Small intestine (tissue), 16 donors: ENCODE data around the gene KNSTRN. TPM values are rescaled to one million over a fixed set of nuclear protein-coding genes. Genes with fewer than 3 reads are reported as not detected.

ENCODE experiments used
- DNase-seq, 2 donors: peaks; one replicate each; pipeline versions ENCODE4 v3.0.0 to v3.0.0-alpha.2; 2013
- FAIRE-seq: peaks from 2 replicates; lab custom pipeline; 2012; peaks lifted over from hg19 to GRCh38; lab: Jason Lieb, UNC
- H3K27ac ChIP-seq, 3 donors: one replicate each; pipeline ENCODE4 v1.5.1; 2013; ENCODE audit warnings: low read length in 2 of 3, mild to moderate bottlenecking in 2 of 3, control low read depth in 1 of 3, inconsistent platforms in 1 of 3, low read depth in 1 of 3, moderate library complexity in 1 of 3
- H3K27me3 ChIP-seq, 3 donors: one replicate each; pipeline ENCODE4 v1.6.1; 2013; ENCODE audit warnings: low read length in 3 of 3, inconsistent platforms in 1 of 3; ENCODE audit not compliant: control insufficient read depth in 3 of 3, insufficient read depth in 3 of 3
- H3K36me3 ChIP-seq, 3 donors: one replicate each; pipeline ENCODE4 v1.6.1; 2013; ENCODE audit warnings: low read length in 3 of 3, inconsistent platforms in 1 of 3, low read depth in 1 of 3, mild to moderate bottlenecking in 1 of 3, moderate library complexity in 1 of 3; ENCODE audit not compliant: control insufficient read depth in 3 of 3, insufficient read depth in 2 of 3
- H3K4me1 ChIP-seq, 3 donors: one replicate each; pipeline ENCODE4 v1.6.1; 2013; ENCODE audit warnings: low read length in 2 of 3, inconsistent platforms in 1 of 3, low read depth in 1 of 3, mild to moderate bottlenecking in 1 of 3, moderate library complexity in 1 of 3; ENCODE audit not compliant: control insufficient read depth in 3 of 3, insufficient read depth in 2 of 3
- H3K4me3 ChIP-seq, 3 donors: one replicate each; pipeline ENCODE4 v1.5.1; 2013; ENCODE audit warnings: low read length in 3 of 3, control low read depth in 1 of 3, inconsistent platforms in 1 of 3, low read depth in 1 of 3, mild to moderate bottlenecking in 1 of 3, moderate library complexity in 1 of 3
- H3K9me3 ChIP-seq, 2 donors: one replicate each; pipeline ENCODE4 v1.6.1; 2013; ENCODE audit warnings: low read depth in 1 of 2, low read length in 1 of 2; ENCODE audit not compliant: control insufficient read depth in 2 of 2, insufficient read depth in 1 of 2
- WGBS, 3 donors: extraction: QIAGEN DNeasy Blood & Tissue Kit; methylation state at CpG; one replicate each; pipeline ENCODE4 v1.1.7; 2013; 5-methylcytosine and 5-hydroxymethylcytosine counted together
- long read RNA-seq, 10 donors: transcript quantifications; one replicate each; lab custom pipeline, GENCODE V29; 2026
- polyA plus RNA-seq, 4 donors: library from polyadenylated mRNA; stranded (reverse) in 3 of 4; unstranded in 1 of 4; fragments of 200-250 nt in 3 of 4; fragments of 120-200 nt in 1 of 4; gene quantifications; one replicate each; pipeline versions ENCODE4 v1.2.1 to v1.2.3, GENCODE V29; 2013
- donor health status: healthy with polysubstance abuse.
- donor health status: control.
- donor health status: control.
- donor health status: Bipolar disorder and iron deficiency.
- donor health status: healthy.

The KNSTRN gene, protein sequence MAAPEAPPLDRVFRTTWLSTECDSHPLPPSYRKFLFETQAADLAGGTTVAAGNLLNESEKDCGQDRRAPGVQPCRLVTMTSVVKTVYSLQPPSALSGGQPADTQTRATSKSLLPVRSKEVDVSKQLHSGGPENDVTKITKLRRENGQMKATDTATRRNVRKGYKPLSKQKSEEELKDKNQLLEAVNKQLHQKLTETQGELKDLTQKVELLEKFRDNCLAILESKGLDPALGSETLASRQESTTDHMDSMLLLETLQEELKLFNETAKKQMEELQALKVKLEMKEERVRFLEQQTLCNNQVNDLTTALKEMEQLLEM
- 10 to 100 TPM in 2 of 4 donors, 1 to 10 TPM in 2; 4.1 to 24.3 (median 12.9) TPM for polyA plus RNA-seq
- long read RNA-seq, donor 1, result 0 reads
- long read RNA-seq, donor 2, partial matches to known transcripts, result 0 of 2 reads
- long read RNA-seq, donor 2, other reads (novel, unspliced or antisense), result 0 of 2 reads
- long read RNA-seq, donor 3, partial matches to known transcripts, result 0 of 3 reads
- long read RNA-seq, donor 3, other reads (novel, unspliced or antisense), result 0 of 3 reads
- long read RNA-seq, donor 4, result 0 reads
- long read RNA-seq, donor 5, partial matches to known transcripts, result 0 of 2 reads
- long read RNA-seq, donor 5, other reads (novel, unspliced or antisense), result 0 of 2 reads
- long read RNA-seq, donor 6, transcript KNSTRN-201 (9 exons, 1,714 nt), result major isoform, 7 of 9 reads
- long read RNA-seq, donor 6, partial matches to known transcripts, result 0 of 9 reads
- long read RNA-seq, donor 6, other reads (novel, unspliced or antisense), result 0 of 9 reads
- long read RNA-seq, donor 7, transcript KNSTRN-201 (9 exons, 1,714 nt), result major isoform, 22 of 26 reads
- long read RNA-seq, donor 7, partial matches to known transcripts, result 0 of 26 reads
- long read RNA-seq, donor 7, other reads (novel, unspliced or antisense), result 0 of 26 reads
- long read RNA-seq, donor 8, partial matches to known transcripts, result 0 of 4 reads
- long read RNA-seq, donor 8, other reads (novel, unspliced or antisense), result 0 of 4 reads
- long read RNA-seq, donor 9, partial matches to known transcripts, result 0 of 1 reads
- long read RNA-seq, donor 9, other reads (novel, unspliced or antisense), result 0 of 1 reads
- long read RNA-seq, donor 10, transcript KNSTRN-201 (9 exons, 1,714 nt), result major isoform, 7 of 7 reads
- long read RNA-seq, donor 10, partial matches to known transcripts, result 0 of 7 reads
- long read RNA-seq, donor 10, other reads (novel, unspliced or antisense), result 0 of 7 reads

DNA sequence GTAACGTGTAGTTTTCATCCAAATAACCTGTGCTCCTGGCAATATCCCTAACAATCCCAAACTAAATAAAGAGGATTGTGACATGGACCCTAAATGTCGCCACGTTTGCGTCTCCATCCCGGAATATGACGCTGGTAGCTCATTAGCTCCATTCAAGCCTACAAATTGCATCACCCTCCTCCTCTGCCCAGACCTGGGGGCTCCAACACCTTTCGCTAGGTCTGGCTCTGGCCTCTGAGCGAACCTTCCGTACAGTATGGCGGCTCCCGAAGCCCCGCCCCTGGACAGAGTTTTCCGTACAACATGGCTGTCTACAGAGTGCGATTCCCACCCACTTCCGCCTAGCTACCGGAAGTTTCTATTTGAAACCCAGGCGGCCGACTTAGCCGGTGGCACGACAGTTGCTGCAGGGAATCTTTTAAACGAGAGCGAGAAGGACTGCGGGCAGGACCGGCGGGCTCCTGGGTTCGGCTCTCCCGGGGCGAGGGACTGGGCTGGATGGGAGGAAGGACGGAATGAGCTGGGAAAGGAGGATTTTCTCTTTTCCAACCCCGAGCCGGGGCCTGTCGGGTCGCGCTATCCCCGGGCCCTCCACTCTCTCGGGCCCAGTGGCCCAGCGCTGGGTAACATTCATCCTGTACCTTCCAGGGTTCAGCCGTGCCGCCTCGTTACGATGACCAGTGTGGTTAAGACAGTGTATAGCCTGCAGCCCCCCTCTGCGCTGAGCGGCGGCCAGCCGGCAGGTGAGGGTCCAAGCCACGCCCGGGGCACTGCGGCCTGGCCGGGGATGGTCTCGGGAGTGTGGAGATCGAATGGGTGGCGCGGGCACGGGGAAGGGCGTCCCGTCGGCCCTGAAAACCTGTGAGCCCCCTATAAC lies at the start of gene KNSTRN:
Gene KNSTRN (plus strand): TSS at position 142 of the 877 bp plus-strand sequence. CDS start 115 bp downstream, at position 257.
- Histone ChIP-seq H3K27me3 (no peaks in the 10 kb centered on the region), H3K36me3 (peaks cover 0 to 11% (median 0%) of the 10 kb centered on the region in 3 donors), H3K4me1 (peaks cover 2 to 8% (median 2%) of the 10 kb centered on the region in 3 donors), H3K4me3 (peak within 1 kb of the TSS; percentile 74 to 92 (median 91)), H3K27ac (peak within 1 kb of the TSS in 1 of 3 donors; percentile 28), H3K9me3 (no peaks in the 10 kb centered on the region)
- FAIRE-seq (no peak), DNase-seq (peak; percentile 94 to 95)
- WGBS, 3 donors, result 5 to 6% (median 5%) methylated on average over 55 to 57 of the region's 57 CpGs

DNA sequence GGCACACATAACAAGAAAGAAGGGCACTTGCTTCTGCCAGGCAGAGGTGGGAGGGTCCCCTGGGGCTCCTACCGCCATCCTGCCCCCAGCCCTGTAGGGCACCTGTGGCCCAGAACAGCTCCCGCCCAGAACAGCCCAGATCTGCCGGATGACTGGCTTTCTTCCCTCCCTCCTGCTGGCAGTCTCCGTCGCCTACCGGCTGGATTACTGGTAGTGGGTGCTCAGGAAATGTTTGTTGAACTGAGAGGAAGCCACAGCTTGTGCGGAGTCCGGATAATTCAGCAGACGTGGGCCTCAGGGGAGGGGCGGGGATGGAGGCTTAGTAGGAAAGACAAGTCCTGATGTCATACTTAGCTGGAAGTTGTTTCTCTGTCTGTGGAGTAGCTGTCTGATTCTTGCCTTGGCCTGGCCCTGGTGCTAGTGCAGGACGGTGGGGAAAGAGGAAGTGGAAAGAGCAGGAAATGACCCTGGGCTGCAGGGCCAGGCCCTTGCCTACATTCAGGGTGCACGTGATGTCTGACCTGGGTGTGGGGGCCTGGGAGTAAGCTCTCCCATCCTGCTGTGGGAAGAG lies 48.5 kb upstream of the KNSTRN start:
- H3K4me3 ChIP-seq, result no peak overlapping the region
- no peaks in the 10 kb centered on the region for H3K27me3 ChIP-seq
- no peaks in the 10 kb centered on the region for H3K9me3 ChIP-seq
- no peak for FAIRE-seq
- peak overlapping the region; percentile 45 to 80 (median 51) for H3K27ac ChIP-seq
- peak in 1 of 2 donors; percentile 50 for DNase-seq
- H3K36me3 ChIP-seq, result peaks cover 0 to 11% (median 0%) of the 10 kb centered on the region in 3 donors
- 33 to 76% (median 60%) methylated on average over 9 to 12 of the region's 12 CpGs for WGBS, 3 donors
- peaks cover 2 to 56% (median 5%) of the 10 kb centered on the region in 3 donors for H3K4me1 ChIP-seq

DNA sequence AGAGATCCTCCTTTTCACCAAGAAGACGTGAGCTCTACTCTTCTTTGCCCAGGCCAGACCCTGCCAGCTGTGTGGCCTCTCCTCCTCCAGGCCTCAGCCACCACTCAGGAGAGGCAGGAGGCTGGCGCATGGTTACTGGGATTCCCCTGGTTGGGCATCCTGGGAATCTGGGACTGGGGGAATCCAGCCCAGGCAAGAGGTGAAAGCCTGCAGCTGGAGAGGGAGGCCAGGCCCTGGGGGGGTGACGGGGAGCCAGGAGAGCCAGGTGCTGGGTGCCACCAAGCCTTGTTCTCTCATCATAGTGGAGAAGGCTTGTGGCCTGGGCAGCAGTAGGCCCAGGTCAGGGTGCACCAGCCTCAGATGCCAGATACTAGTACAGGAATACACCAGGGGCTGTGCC lies 48.0 kb upstream of the KNSTRN start:
- DNase-seq (no peak), FAIRE-seq (no peak)
- peaks cover 3 to 60% (median 5%) of the 10 kb centered on the region in 3 donors for H3K4me1 ChIP-seq

DNA sequence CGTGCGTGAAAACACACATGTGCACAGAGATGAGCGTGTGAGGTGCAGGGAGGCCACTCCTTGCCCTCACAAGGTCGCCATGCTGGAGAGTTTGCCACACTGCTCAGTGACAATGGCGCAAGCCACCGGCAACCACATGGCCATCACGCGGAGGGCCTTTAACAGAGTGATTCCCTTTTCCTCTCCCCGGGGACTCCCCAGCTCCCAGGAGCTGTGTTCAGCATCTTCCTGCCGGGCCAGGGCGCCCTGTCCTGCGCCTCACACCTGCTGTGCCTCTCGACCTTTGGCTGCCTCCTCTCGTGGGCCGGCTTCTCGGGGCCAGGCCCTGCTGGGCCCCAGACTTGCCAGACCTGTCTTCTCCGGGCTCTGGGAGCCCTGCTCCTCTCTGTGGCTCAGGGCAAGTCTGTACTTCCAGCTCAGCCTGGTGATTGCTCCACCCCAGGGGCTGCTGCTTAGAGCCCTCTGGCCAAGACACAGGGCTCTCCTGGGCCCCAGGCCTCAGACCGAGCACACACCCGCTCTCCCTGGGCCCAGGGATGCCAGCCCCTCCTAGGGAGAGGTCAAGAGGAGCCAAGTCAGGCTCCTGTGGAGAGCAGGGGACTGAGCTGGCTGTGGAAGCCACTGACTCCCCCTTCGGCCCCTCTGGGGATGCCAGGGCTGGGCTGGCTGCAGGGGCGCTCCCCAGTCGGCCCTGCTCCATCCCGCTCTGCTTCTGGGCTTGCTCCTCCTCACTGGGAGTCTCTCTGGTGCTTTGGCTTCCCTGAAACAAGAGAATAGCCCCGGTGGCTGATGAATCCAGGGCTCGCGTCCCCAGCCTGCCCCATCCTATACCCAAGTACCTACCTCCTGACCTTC lies 47.4 kb upstream of the KNSTRN start:
- H3K27ac ChIP-seq, result peak overlapping the region in 2 of 3 donors; percentile 45 to 80
- WGBS, 3 donors, result 64 to 74% (median 65%) methylated on average over 25 to 26 of the region's 26 CpGs
- H3K27me3 ChIP-seq, result no peaks in the 10 kb centered on the region
- peaks cover 0 to 11% (median 0%) of the 10 kb centered on the region in 3 donors for H3K36me3 ChIP-seq
- FAIRE-seq (no peak), DNase-seq (peak; percentile 44 to 80)
- no peak overlapping the region for H3K4me3 ChIP-seq
- peaks cover 5 to 64% (median 9%) of the 10 kb centered on the region in 3 donors for H3K4me1 ChIP-seq
- H3K9me3 ChIP-seq, result no peaks in the 10 kb centered on the region

More for the DNA sequence above, 48.0 kb upstream of the KNSTRN start:
- Histone ChIP-seq H3K27me3 (no peaks in the 10 kb centered on the region), H3K9me3 (no peaks in the 10 kb centered on the region), H3K27ac (peak overlapping the region in 2 of 3 donors; percentile 45 to 80), H3K36me3 (peaks cover 0 to 11% (median 0%) of the 10 kb centered on the region in 3 donors), H3K4me3 (no peak overlapping the region)
- 76 to 90% (median 83%) methylated on average over 3 of the region's 3 CpGs for WGBS, 3 donors

DNA sequence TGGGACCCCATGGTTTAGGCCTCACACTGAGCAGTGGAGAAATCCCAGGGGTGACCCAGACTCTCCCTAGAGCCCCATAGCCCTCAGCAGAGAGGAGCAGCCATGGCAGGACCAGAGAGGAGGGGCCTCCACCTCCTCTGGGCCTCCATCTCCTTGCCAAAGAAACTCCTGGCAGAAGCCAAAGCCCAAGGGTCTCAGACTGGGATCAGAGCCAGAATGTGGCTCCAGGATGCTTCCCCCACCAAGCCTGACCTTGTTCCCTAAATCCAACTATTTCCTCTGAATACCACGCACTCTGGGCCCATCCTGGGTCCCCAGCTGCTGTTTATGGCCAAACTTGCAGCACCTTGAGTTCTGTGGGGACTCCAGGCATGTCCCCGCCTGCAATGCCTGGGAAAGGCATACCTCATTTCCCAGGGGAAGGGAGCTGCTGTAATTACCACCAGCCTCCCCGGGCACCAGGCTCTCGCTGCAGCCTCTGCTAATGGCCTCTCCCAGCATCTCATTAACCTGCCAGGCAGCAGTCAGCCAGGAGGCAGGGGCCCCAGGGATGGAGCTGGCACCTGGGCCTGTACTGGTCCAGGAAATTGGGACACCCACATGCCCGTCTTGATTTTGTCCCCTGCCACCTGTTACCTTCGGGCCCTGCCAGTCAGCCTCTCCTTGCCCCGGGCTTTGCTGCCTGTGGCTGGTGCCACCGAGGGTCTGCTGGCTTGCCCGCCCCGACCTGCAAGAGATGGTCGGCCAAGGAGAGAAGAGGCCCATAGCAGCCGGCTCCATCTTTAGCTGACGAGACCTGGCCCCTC lies 46.4 kb upstream of the KNSTRN start:
- peaks cover 0 to 11% (median 0%) of the 10 kb centered on the region in 3 donors for H3K36me3 ChIP-seq
- DNase-seq (no peak), FAIRE-seq (no peak)
- H3K4me3 ChIP-seq, result no peak overlapping the region
- no peaks in the 10 kb centered on the region for H3K27me3 ChIP-seq
- no peaks in the 10 kb centered on the region for H3K9me3 ChIP-seq
- 80 to 84% (median 82%) methylated on average over 11 to 13 of the region's 13 CpGs for WGBS, 3 donors
- H3K4me1 ChIP-seq, result peaks cover 5 to 73% (median 11%) of the 10 kb centered on the region in 3 donors
- no peak overlapping the region for H3K27ac ChIP-seq

DNA sequence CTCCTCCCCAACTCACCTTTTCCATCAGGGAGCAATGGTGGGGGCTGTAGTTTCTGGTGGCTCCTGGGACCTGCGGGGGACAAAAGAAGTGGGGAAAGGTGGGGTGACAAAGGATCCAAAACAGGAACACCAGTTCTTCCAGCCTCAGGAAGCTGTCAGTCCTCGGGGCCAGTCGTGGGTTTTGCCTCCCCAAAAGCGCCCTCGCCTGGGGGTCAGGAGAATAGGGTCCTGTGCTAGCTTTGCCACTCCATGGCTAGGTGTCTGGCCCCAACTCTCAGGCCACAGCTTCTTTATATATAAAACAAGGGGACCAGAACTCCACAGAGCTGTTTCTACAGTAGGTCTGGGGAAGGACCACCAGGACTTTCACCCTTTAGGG lies 45.8 kb upstream of the KNSTRN start:
- DNase-seq (no peak), FAIRE-seq (no peak)
- no peak overlapping the region for H3K4me3 ChIP-seq
- H3K27ac ChIP-seq, result no peak overlapping the region
- 66 to 90% (median 66%) methylated on average over 5 of the region's 5 CpGs for WGBS, 3 donors
- H3K27me3 ChIP-seq, result no peaks in the 10 kb centered on the region
- no peaks in the 10 kb centered on the region for H3K9me3 ChIP-seq
- H3K4me1 ChIP-seq, result peaks cover 5 to 78% (median 11%) of the 10 kb centered on the region in 3 donors
- H3K36me3 ChIP-seq, result peaks cover 0 to 11% (median 0%) of the 10 kb centered on the region in 3 donors
